ENCODE measurements around the gene ARSB. TPM values are rescaled to one million over a fixed set of nuclear protein-coding genes. Genes with fewer than 3 reads are reported as not detected.

The ARSB gene
- polyA plus RNA-seq (2013, experiment 1 of 2), result 11.9 TPM
- 12.5 TPM for polyA plus RNA-seq (2013, experiment 2 of 2)

DNA sequence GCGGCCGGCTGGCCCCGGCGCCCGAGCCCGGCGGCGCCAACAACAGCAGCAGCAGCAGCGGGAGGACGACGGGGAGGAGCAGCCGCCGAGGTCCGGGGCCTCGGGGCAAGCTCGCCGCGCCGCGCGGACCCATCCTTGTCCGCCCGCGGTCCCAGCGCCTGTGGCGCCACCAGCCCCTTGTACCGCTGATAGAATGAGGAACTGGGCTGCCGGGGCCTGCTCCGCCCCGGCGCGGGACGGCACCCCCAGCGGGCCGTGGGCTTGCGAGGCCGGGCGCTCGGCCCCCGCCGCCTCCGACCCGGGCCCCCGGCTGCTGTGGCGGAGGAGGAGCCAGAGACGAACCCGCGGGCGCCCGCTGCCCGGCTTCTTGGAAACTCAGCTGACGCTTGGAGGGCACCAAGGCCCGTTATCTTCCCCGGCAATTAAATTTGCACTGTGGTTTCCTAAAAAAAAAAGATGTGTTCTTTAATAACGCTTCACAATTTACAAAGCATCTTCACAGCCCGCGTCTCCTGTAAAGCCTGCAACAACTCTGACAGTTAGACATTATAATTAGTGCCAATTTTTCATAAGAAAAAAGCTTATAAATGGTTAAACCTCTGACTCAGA, at the start of gene ARSB:
Gene ARSB (minus strand): TSS at position 195 of the 609 bp plus-strand sequence. CDS start 62 bp downstream, at position 133.
- Histone ChIP-seq H3K36me3 (replicated peaks in 1 of 2; ENCODE audit: control insufficient read depth in 2 of 2, insufficient read depth in 2 of 2, low read length in 2 of 2) (no peaks in the 10 kb centered on the region), H4K8ac (ENCODE audit: low read depth, low read length) (no peak within 1 kb of the TSS), H2AK5ac (ENCODE audit: low read depth, low read length) (peak within 1 kb of the TSS; percentile 54), H3K23ac (ENCODE audit: low read depth, low read length, poor library complexity) (peak within 1 kb of the TSS; percentile 96), H3K4ac (ENCODE audit: low read length) (peak within 1 kb of the TSS; percentile 89), H3K27me3 (ENCODE audit: control insufficient read depth in 3 of 3, insufficient read depth in 3 of 3, low read depth in 1 of 3, low read length in 3 of 3) (no peaks in the 10 kb centered on the region), H3K9me3 (replicated peaks in 1 of 2; ENCODE audit: control insufficient read depth in 2 of 2, insufficient read depth in 1 of 2, low read depth in 1 of 2, low read length in 2 of 2) (no peaks in the 10 kb centered on the region), H2BK15ac (ENCODE audit: low read length) (peak within 1 kb of the TSS; percentile 67), H3K4me1 (ENCODE audit: control insufficient read depth in 2 of 2, insufficient read depth in 1 of 2, low read depth in 1 of 2, low read length in 2 of 2) (peaks cover 10 to 14% of the 10 kb centered on the region in 2 donors), H2BK12ac (ENCODE audit: low read length) (peak within 1 kb of the TSS; percentile 73), H3K27ac (replicated peaks; ENCODE audit: low read length) (peak within 1 kb of the TSS; percentile 95), H3K9ac (ENCODE audit: low read depth, low read length, poor library complexity) (peak within 1 kb of the TSS; percentile 97), H2AFZ (ENCODE audit: low read length) (peak within 1 kb of the TSS; percentile 100), H2BK5ac (ENCODE audit: low read length) (peak within 1 kb of the TSS; percentile 98), H3K4me3 (ENCODE audit: low read length in 2 of 2) (peak within 1 kb of the TSS; percentile 81 to 99), H2BK120ac (ENCODE audit: low read depth, low read length) (peak within 1 kb of the TSS; percentile 94), H3K4me2 (ENCODE audit: insufficient read depth, low read length, poor library complexity, severe bottlenecking) (peak within 1 kb of the TSS; percentile 73), H3K18ac (ENCODE audit: low read length) (peak within 1 kb of the TSS; percentile 99), H3K14ac (ENCODE audit: low read length) (peak within 1 kb of the TSS; percentile 82), H4K91ac (ENCODE audit: low read depth, low read length, poor library complexity) (no peak within 1 kb of the TSS), H3K79me1 (ENCODE audit: low read depth, low read length) (no peaks in the 10 kb centered on the region)
- DNase-seq (ENCODE audit: low spot score), result peak; percentile 29
- no CpG with 5 or more reads among the region's 57 CpGs for WGBS, 2 donors (ENCODE audit: extremely low coverage in 2 of 2, insufficient read length in 2 of 2, insufficient replicate concordance in 1 of 2)

DNA sequence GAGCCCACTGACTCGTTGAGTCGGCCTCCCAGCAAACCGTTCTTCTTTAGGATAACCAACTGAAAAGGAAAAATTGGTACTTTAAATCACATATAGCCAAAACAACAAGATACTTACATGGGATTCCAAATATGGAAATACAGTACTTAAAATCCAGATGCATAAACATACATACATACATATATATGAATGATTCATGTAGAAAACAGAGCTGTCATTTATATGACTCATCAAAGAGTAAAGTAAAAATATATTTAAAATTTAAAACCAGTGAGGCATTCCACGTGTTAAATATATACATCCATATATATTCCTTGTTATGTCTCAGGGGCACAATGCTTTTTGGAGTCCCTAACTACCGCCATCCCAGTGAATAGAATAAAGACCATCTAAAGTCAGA, 47.7 kb upstream of the ARSB start:
- Histone ChIP-seq H2AFZ (ENCODE audit: low read length) (no peak overlapping the region), H2BK120ac (ENCODE audit: low read depth, low read length) (no peak overlapping the region), H3K27me3 (ENCODE audit: control insufficient read depth in 3 of 3, insufficient read depth in 3 of 3, low read depth in 1 of 3, low read length in 3 of 3) (peaks cover 0 to 1% (median 0%) of the 10 kb centered on the region in 3 experiments), H4K8ac (ENCODE audit: low read depth, low read length) (no peak overlapping the region), H2BK15ac (ENCODE audit: low read length) (no peak overlapping the region), H2BK5ac (ENCODE audit: low read length) (no peak overlapping the region), H3K9ac (ENCODE audit: low read depth, low read length, poor library complexity) (no peak overlapping the region), H3K18ac (ENCODE audit: low read length) (no peak overlapping the region), H2AK5ac (ENCODE audit: low read depth, low read length) (no peak overlapping the region), H3K4me2 (ENCODE audit: insufficient read depth, low read length, poor library complexity, severe bottlenecking) (no peak overlapping the region), H2BK12ac (ENCODE audit: low read length) (no peak overlapping the region), H3K4me1 (ENCODE audit: control insufficient read depth in 2 of 2, insufficient read depth in 1 of 2, low read depth in 1 of 2, low read length in 2 of 2) (peaks cover 0 to 1% of the 10 kb centered on the region in 2 donors), H3K4ac (ENCODE audit: low read length) (no peak overlapping the region), H3K9me3 (replicated peaks in 1 of 2; ENCODE audit: control insufficient read depth in 2 of 2, insufficient read depth in 1 of 2, low read depth in 1 of 2, low read length in 2 of 2) (no peaks in the 10 kb centered on the region), H4K91ac (ENCODE audit: low read depth, low read length, poor library complexity) (no peak overlapping the region), H3K79me1 (ENCODE audit: low read depth, low read length) (no peaks in the 10 kb centered on the region), H3K14ac (ENCODE audit: low read length) (no peak overlapping the region), H3K36me3 (replicated peaks in 1 of 2; ENCODE audit: control insufficient read depth in 2 of 2, insufficient read depth in 2 of 2, low read length in 2 of 2) (no peaks in the 10 kb centered on the region), H3K27ac (replicated peaks; ENCODE audit: low read length) (no peak overlapping the region), H3K4me3 (ENCODE audit: low read length in 2 of 2) (no peak overlapping the region), H3K23ac (ENCODE audit: low read depth, low read length, poor library complexity) (no peak overlapping the region)
- no CpG with 5 or more reads among the region's 5 CpGs for WGBS, 2 donors (ENCODE audit: extremely low coverage in 2 of 2, insufficient read length in 2 of 2, insufficient replicate concordance in 1 of 2)
- DNase-seq (ENCODE audit: low spot score), result no peak

DNA sequence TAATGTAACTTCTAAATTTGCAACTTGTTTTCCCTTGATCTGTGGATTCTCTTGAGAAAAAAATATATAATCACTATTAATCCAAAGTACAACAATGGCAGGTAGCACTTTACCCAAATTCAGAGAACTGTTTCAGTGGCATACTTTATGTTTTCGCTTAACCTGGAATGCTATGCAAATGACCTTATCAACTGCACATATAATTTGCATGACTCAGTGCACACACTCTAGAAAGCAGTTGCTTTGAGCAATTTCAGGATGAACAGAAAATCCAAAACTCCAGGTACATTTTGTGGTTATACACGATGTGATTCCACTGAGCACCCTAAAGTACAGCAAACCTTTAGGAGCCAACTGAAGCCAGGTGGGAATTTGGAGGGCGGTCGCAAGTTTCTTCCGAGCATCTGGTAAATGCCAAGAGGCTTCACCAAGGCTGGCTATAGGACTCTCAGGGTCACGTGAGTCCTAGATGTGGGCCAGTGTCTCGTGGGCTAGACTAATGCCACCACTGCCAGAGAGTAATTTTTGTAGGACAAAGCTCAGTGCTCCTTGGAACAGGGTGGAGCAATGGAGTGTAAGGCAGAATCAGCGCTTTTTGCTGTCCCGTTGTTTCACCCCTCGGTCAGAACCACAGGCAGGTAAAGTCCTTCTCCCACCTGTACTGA, 47.1 kb upstream of the ARSB start:
- H2AFZ ChIP-seq (ENCODE audit: low read length), result no peak overlapping the region
- WGBS, 2 donors (ENCODE audit: extremely low coverage in 2 of 2, insufficient read length in 2 of 2, insufficient replicate concordance in 1 of 2), result no CpG with 5 or more reads among the region's 10 CpGs

DNA sequence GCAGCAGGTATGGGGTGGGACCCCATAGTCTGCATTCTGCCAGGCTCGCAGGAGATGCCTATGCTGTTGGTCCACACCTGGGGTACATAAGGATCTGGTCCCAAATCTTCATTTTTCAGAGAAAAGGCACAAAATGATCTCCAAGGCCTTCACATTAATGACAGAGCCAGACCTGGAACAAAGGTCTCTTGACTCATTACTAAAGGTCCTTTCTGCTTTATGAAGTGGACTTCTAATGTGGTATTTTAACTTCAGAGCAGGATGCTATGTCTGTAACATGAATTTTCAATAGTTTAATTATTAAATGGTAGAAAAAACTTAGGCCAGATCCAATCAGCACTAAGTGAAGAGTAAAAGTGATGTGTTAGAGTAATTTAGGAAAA, 46.4 kb upstream of the ARSB start:
- no peak overlapping the region for H2AK5ac ChIP-seq (ENCODE audit: low read depth, low read length)
- no peak overlapping the region for H3K4me2 ChIP-seq (ENCODE audit: insufficient read depth, low read length, poor library complexity, severe bottlenecking)

More for the DNA sequence above, 47.1 kb upstream of the ARSB start:
- H3K4ac ChIP-seq (ENCODE audit: low read length), result no peak overlapping the region
- no peak overlapping the region for H3K4me3 ChIP-seq (ENCODE audit: low read length in 2 of 2)
- no peak overlapping the region for H2BK120ac ChIP-seq (ENCODE audit: low read depth, low read length)
- H4K91ac ChIP-seq (ENCODE audit: low read depth, low read length, poor library complexity), result no peak overlapping the region
- no peaks in the 10 kb centered on the region for H3K36me3 ChIP-seq (replicated peaks in 1 of 2; ENCODE audit: control insufficient read depth in 2 of 2, insufficient read depth in 2 of 2, low read length in 2 of 2)
- no peak overlapping the region for H3K27ac ChIP-seq (replicated peaks; ENCODE audit: low read length)
- no peak overlapping the region for H2BK5ac ChIP-seq (ENCODE audit: low read length)
- no peak overlapping the region for H3K18ac ChIP-seq (ENCODE audit: low read length)
- H2BK15ac ChIP-seq (ENCODE audit: low read length), result no peak overlapping the region
- no peak overlapping the region for H3K9ac ChIP-seq (ENCODE audit: low read depth, low read length, poor library complexity)
- no peak overlapping the region for H3K23ac ChIP-seq (ENCODE audit: low read depth, low read length, poor library complexity)
- no peak overlapping the region for H3K4me2 ChIP-seq (ENCODE audit: insufficient read depth, low read length, poor library complexity, severe bottlenecking)
- no peaks in the 10 kb centered on the region for H3K79me1 ChIP-seq (ENCODE audit: low read depth, low read length)
- H3K9me3 ChIP-seq (replicated peaks in 1 of 2; ENCODE audit: control insufficient read depth in 2 of 2, insufficient read depth in 1 of 2, low read depth in 1 of 2, low read length in 2 of 2), result no peaks in the 10 kb centered on the region
- no peak overlapping the region for H3K14ac ChIP-seq (ENCODE audit: low read length)
- DNase-seq (ENCODE audit: low spot score), result no peak
- H2BK12ac ChIP-seq (ENCODE audit: low read length), result no peak overlapping the region
- H4K8ac ChIP-seq (ENCODE audit: low read depth, low read length), result no peak overlapping the region
- H3K27me3 ChIP-seq (ENCODE audit: control insufficient read depth in 3 of 3, insufficient read depth in 3 of 3, low read depth in 1 of 3, low read length in 3 of 3), result peaks cover 0 to 2% (median 1%) of the 10 kb centered on the region in 3 experiments
- H2AK5ac ChIP-seq (ENCODE audit: low read depth, low read length), result no peak overlapping the region
- H3K4me1 ChIP-seq (ENCODE audit: control insufficient read depth in 2 of 2, insufficient read depth in 1 of 2, low read depth in 1 of 2, low read length in 2 of 2), result peaks cover 0 to 1% of the 10 kb centered on the region in 2 donors

More for the DNA sequence above, 46.4 kb upstream of the ARSB start:
- no peak overlapping the region for H2BK120ac ChIP-seq (ENCODE audit: low read depth, low read length)
- H3K14ac ChIP-seq (ENCODE audit: low read length), result no peak overlapping the region
- H3K18ac ChIP-seq (ENCODE audit: low read length), result no peak overlapping the region
- no CpG with 5 or more reads among the region's 1 CpG for WGBS, 2 donors (ENCODE audit: extremely low coverage in 2 of 2, insufficient read length in 2 of 2, insufficient replicate concordance in 1 of 2)
- H2BK12ac ChIP-seq (ENCODE audit: low read length), result no peak overlapping the region
- peaks cover 0 to 1% of the 10 kb centered on the region in 2 donors for H3K4me1 ChIP-seq (ENCODE audit: control insufficient read depth in 2 of 2, insufficient read depth in 1 of 2, low read depth in 1 of 2, low read length in 2 of 2)
- H3K9ac ChIP-seq (ENCODE audit: low read depth, low read length, poor library complexity), result no peak overlapping the region
- H2AFZ ChIP-seq (ENCODE audit: low read length), result no peak overlapping the region
- no peak overlapping the region for H4K91ac ChIP-seq (ENCODE audit: low read depth, low read length, poor library complexity)
- H3K79me1 ChIP-seq (ENCODE audit: low read depth, low read length), result no peaks in the 10 kb centered on the region
- H3K36me3 ChIP-seq (replicated peaks in 1 of 2; ENCODE audit: control insufficient read depth in 2 of 2, insufficient read depth in 2 of 2, low read length in 2 of 2), result no peaks in the 10 kb centered on the region
- H2BK15ac ChIP-seq (ENCODE audit: low read length), result no peak overlapping the region
- H3K27me3 ChIP-seq (ENCODE audit: control insufficient read depth in 3 of 3, insufficient read depth in 3 of 3, low read depth in 1 of 3, low read length in 3 of 3), result peaks cover 0 to 6% (median 1%) of the 10 kb centered on the region in 3 experiments
- no peak overlapping the region for H3K27ac ChIP-seq (replicated peaks; ENCODE audit: low read length)
- no peak overlapping the region for H4K8ac ChIP-seq (ENCODE audit: low read depth, low read length)
- DNase-seq (ENCODE audit: low spot score), result no peak
- H3K4me3 ChIP-seq (ENCODE audit: low read length in 2 of 2), result no peak overlapping the region
- no peaks in the 10 kb centered on the region for H3K9me3 ChIP-seq (replicated peaks in 1 of 2; ENCODE audit: control insufficient read depth in 2 of 2, insufficient read depth in 1 of 2, low read depth in 1 of 2, low read length in 2 of 2)
- no peak overlapping the region for H3K23ac ChIP-seq (ENCODE audit: low read depth, low read length, poor library complexity)
- no peak overlapping the region for H3K4ac ChIP-seq (ENCODE audit: low read length)
- H2BK5ac ChIP-seq (ENCODE audit: low read length), result no peak overlapping the region
